ENCODE measurements around the gene CARD6.
"Not testable (repeated sequence)": the region's sequence is repeated elsewhere in the genome, so short reads cannot be mapped to it uniquely, and the experiment has no call there.

CARD6 gene

DNA sequence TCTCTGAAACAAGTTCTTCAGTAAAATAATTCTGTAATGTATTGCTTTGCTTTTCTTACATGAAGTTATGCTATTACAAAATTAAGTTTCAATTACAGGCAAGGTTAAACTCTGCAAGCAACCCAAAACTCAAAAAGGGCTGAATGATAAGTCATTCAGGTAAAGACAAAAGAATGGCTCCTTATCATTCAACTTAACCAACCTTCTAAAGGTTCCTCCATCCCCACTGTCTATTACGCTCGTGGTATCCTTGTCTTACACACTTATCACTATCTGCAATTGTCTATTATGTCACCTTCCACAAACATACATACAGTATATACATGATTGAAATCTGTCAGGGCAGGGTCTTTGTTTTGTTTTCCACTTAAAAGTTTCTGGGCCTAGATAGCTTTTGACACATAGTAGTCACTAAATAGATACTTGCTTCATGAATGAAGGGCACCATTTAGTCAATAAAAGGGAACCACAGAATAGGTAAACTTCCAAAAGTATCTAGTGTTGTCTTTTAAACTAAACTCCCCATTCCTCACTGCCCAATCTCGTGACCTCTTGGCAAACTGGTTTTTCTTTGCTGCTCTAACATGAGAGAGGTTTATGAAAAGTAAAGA, 13.0 kb upstream of the CARD6 start:
- DNase-seq = no peak

DNA sequence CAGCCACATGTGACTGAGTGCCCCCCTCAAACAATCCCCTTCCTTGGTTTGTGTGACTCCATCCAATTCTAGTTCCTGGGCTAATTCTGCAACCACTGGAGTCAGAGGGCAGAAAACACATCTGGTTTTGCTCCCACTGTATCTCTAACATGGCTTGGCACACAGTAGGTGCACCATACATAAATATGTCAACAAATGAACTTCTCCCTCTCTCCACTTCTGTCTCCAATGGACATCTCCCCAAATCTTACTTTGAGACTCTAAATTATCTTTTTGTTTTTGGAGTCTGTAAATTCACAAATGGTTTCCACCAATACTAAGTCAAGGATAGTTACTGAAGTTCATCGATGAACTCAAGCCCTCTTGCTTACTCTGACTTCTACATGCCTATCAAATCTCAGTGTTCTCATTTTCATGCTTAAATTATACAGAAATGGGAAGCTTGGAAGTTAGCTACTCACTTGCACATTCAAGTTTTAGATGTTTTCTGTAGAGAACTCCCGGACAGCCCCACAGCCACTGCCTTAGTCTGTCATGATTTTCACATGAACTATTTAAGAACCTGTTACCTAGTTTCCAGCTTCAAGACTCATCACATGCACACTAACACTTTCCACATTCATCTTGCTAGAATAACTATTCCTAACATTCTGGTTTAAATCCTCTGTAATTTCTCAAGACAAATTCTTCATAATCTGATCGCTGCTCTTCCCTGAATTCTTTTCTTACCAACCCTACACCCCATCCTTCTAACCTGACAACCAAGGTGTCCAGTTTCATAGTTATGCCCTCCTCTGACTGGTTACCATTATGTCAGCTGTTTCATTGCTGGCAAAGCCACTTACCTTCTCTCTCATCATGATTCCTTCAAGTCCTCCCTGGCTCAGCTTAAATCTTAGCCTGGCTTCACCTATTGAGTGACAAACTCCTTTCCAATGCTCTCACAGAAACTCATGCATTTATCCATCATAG, 12.2 kb upstream of the CARD6 start:
- DNase-seq = no peak

DNA sequence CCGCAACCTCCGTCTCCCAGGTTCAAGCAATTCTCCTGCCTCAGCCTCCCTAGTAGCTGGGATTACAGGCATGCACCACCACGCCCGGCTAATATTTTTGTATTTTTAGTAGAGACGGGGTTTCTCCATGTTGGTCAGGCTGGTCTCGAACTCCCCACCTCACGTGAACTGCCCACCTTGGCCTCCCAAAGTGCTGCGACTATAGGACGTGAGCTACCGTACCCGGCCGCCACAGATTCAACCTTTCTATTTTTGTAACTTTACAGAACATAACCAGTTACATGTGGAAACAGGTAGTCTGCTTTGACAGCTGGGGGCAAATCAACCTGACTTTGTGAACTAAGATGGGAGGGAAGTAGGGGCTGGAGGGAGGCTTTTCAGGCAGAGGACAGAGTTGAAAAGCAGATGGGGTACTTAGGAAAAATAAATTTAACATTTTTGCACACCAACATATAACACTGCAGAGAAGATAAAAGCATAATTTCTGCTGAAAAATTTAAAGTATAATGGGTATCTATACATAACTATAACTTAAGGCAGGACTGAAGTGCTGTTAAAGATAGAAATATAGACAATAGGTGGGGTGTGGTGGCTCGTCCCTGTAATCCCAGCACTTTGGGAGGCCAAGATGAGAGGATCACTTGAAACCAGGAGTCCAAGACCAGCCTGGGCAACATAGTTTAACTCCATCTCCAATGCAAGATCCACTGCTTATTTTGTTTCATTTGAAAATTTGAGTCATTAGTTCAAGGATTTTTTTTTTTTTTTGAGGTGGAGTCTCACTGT, 11.2 kb upstream of the CARD6 start:
- DNase-seq = no peak

- DNase-seq = no peak
Observed at GRCh38 chr5:40831346-40832210, 9.6 kb upstream of the CARD6 start.

DNA sequence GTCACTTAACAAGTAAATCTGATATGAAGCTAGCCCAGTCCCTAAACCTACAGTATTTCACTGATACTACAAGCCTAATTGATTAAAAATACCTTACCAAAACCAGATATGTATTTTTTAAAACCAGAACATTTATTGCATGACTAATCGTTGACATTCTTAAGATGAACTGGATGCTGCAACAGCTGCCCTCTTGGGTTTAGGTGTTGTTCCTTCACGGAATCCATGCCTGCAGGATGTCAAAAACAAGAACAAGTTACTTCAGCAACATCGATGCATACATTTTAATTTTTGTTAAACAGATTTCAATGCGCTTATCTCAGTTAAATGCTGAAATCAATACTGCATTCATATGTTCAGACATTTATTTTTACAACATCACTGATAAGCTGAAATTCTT, 8.8 kb upstream of the CARD6 start:
- DNase-seq = no peak

- no peak for DNase-seq
Observed at GRCh38 chr5:40833712-40834229, 7.4 kb upstream of the CARD6 start.

DNA sequence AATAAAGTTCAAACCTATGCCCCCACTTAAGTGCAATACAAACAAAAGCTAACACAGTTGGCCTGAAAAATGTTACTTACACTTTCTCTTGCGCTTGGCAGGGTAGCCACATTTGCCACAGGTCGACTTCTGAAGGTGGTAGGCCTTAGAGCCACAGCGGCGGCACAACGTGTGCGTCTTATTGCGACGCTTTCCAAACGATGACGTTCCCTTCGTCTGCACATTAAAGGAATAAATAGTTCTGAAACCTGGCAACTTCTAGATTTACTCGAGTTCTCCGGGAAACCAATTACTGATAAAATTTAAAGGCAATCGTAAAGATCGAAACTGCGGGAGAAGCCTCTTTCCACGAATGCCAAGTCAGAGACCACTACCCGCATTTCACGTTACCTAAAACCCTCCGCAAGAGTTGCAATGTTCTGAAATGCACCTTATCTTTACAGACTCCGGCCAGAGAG, 6.7 kb upstream of the CARD6 start:
- DNase-seq = no peak

GRCh38 chr5:40834849-40835787, 6.0 kb upstream of the CARD6 start, which contains the start of gene RPL37:
Gene RPL37 (minus strand): TSS chr5:40835222. CDS start chr5:40835185, 37 bp downstream.
- DNase-seq = peak; percentile 48

- no peak for DNase-seq
Observed at GRCh38 chr5:40838086-40838485, 3.1 kb upstream of the CARD6 start.

GRCh38 chr5:40842351-40842750, 1.2 kb downstream of the CARD6 start:
- DNase-seq = no peak

- no peak for DNase-seq
Observed at GRCh38 chr5:40844565-40844964, 3.4 kb downstream of the CARD6 start.

DNA sequence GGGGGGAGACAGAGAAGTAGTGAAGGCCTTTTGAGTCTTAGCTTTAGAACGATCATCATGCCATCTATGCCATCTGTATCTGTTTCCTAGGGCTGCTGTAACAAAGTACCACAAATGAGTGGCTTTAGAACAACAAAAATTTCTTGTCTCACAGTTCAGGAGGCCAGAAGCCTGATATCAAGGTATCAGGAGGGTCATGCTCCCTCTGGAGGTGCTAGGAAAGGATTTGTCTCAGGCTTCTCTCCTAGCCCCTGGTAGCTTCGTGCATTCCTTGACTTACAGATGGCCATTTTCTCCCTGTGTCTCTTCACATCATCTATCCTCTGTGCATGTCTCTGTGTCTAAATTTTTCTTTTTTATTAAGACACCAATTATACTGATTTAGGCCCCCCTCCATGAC, 5.2 kb downstream of the CARD6 start:
- DNase-seq = no peak

DNA sequence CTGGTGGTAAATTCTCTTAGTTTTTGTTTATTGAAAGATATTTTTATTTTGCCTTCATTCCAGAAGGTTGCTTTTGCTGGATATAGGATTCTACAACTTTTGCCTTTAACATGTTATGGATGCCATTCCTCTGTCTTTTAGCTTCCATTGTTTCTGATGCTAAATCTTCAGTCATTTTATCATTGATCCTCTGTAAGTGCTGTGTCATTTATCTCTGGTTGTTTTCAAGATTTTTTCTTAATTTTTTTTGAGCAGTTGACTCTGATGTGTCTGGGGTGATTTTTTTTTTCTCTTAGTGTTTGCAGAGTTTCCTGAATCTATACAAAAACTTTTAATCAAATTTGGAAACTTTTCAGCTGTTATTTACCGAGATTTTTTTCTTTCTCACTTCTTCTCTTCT, 6.4 kb downstream of the CARD6 start:
- DNase-seq = no peak

DNA sequence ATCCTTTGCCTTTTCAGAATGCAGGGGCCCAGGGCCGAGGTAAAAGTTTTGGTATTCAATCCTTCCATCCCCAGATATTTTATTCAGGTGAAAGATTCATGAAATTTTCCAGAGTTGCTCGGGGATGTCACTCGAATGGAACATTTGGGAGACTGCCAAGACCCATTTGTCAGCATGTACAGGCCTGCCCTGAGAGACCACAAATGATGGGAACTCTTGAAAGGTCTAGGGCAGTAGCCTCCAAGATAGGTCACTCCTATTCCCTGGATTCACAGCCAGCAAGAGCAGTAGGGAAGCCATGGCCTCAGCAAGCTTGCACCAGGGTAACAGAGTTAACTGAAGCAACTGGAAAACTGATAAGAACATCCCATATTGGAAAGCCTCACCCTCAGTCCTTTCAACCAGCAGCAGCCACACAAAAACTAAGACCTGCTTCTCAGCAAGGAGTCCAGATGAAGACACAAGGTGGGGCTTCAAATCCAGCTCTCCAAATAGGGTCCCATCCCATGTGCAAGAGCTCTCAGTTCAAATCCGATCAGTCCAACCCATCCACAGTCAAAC, 12.5 kb downstream of the CARD6 start:
- no peak for DNase-seq

DNA sequence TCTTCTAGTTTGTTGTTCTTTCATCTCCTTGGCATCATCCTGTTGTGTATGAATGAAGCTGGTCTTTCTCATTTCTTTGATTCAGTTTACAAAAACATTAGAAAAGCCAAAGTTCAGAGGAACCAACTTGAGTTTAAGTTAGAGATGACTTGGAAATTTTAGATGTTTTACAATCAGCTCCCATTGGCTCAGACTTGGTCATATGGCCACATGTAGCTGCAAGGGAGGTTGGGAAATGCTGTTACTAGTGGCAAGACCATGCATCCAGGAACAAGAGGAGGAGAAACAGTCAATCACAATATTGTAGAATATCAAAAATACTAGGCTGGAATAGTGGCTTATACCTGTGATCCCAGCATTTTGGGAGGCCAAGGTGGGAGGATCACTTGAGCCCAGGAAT, 19.5 kb downstream of the CARD6 start:
- DNase-seq = no peak

- DNase-seq = not testable (repeated sequence)
Observed at GRCh38 chr5:40865004-40865403, 23.8 kb downstream of the CARD6 start.

DNA sequence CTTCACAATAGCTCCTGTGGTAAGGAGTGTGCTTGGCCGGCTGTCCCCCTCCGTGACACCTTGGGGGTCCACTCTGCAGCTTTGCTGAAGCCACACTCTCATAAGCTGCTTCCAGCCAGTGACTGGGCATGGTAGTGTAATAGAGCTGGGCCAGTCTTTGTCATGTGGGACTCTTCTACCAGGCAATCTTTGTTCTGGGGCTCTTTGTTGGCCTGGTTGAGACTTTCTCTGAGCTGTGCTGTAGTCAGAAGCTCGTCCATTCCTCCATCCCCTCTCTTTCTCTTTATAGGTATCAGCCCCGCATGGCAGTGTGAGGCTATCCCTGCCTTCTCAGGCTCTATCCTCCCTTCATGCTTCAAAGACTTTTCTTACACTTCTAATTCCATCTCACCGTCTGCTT, 25.7 kb downstream of the CARD6 start:
- DNase-seq = no peak

GRCh38 chr5:40869384-40869783, 28.2 kb downstream of the CARD6 start:
- no peak for DNase-seq

DNA sequence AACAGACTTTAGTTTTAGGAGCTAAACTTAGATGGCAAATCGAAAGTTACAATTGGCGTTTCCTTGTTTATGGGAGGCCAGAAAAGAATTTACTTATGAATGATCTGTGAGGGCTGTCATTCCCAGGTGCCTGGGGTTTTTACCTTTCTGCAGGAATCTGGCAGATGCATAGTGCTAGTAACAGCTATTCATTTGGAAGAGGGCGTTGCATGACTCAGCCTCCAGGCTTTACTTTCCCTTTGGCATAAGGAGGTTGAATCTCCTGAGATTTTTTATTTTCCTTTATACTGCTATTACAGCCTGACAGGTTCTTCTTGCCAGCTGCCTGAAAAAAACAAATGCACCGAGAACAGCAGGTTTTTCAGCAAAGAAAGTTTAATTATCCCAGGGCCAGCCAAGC, 30.0 kb downstream of the CARD6 start:
- no peak for DNase-seq

GRCh38 chr5:40872253-40872652, 31.1 kb downstream of the CARD6 start:
- not testable (repeated sequence) for DNase-seq
